ENCODE measurements around the gene ZNF148.
"Not testable (repeated sequence)": the region's sequence is repeated elsewhere in the genome, so short reads cannot be mapped to it uniquely, and the experiment has no call there.

- not testable (repeated sequence) for TF ChIP-seq CTCF (IDR thresholded peaks at IDR 0.05); ZFX (IDR thresholded peaks at IDR 0.05; ENCODE audit: borderline replicate concordance)
Measured at GRCh38 chr3:125388369-125388768, 13.2 kb upstream of the ZNF148 start.

All from 22Rv1 (cell line).